ENCODE results near the gene NCKAP5. TPM values are rescaled to one million over a fixed set of nuclear protein-coding genes. Genes with fewer than 3 reads are reported as not detected.

NCKAP5 gene
- total and polyA plus RNA-seq, 11 donors: 0.51 to 10.5 (median 5.2) TPM

GRCh38 chr2:133286326-133286922 is 281.8 kb downstream of the NCKAP5 start:
- Histone ChIP-seq H3K36me3 (no peaks in the 10 kb centered on the region), H3K9me3 (no peaks in the 10 kb centered on the region), H3K4me3 (no peak overlapping the region), H3K27ac (no peak overlapping the region), H3K4me1 (no peaks in the 10 kb centered on the region), H3K27me3 (no peaks in the 10 kb centered on the region)
- ATAC-seq (no peak), DNase-seq (no peak)
- WGBS, 4 donors: 68 to 91% (median 85%) methylated on average over 1 of the region's 1 CpG
- TF ChIP-seq POLR2A (IDR thresholded peaks at IDR 0.05): no peak
- peak in 2 of 12 donors; percentile 14 to 17 for TF ChIP-seq CTCF (IDR thresholded peaks at IDR 0.05)
- intact Hi-C loops (cut with DNase I): no loop called here

- no peaks in the 10 kb centered on the region for H3K36me3 ChIP-seq
- ATAC-seq (no peak), DNase-seq (no peak)
- H3K27ac ChIP-seq: no peak overlapping the region
- no peak overlapping the region for H3K4me3 ChIP-seq
- peaks cover 0 to 5% (median 0%) of the 10 kb centered on the region in 12 donors for H3K9me3 ChIP-seq
- intact Hi-C loops (cut with DNase I): no loop called here
- WGBS, 4 donors: 63 to 76% (median 67%) methylated on average over 3 of the region's 3 CpGs
- no peaks in the 10 kb centered on the region for H3K4me1 ChIP-seq
- H3K27me3 ChIP-seq: no peaks in the 10 kb centered on the region
- TF ChIP-seq POLR2A (IDR thresholded peaks at IDR 0.05) (no peak), CTCF (IDR thresholded peaks at IDR 0.05) (no peak)
Observed at GRCh38 chr2:133273031-133273430, 295.2 kb downstream of the NCKAP5 start.

GRCh38 chr2:133271105-133271504 is 297.2 kb downstream of the NCKAP5 start:
- no peaks in the 10 kb centered on the region for H3K36me3 ChIP-seq
- peaks cover 0 to 12% (median 0%) of the 10 kb centered on the region in 12 donors for H3K4me1 ChIP-seq
- H3K4me3 ChIP-seq: no peak overlapping the region
- TF ChIP-seq CTCF (IDR thresholded peaks at IDR 0.05) (no peak), POLR2A (IDR thresholded peaks at IDR 0.05) (no peak)
- H3K27ac ChIP-seq: no peak overlapping the region
- 65 to 67% (median 66%) methylated on average over 4 of the region's 4 CpGs for WGBS, 4 donors
- ATAC-seq (no peak), DNase-seq (no peak)
- H3K27me3 ChIP-seq: peaks cover 0 to 4% (median 0%) of the 10 kb centered on the region in 9 donors
- intact Hi-C loops (cut with DNase I): no loop called here
- H3K9me3 ChIP-seq: no peaks in the 10 kb centered on the region

- H3K27me3 ChIP-seq: peaks cover 0 to 9% (median 0%) of the 10 kb centered on the region in 9 donors
- TF ChIP-seq CTCF (IDR thresholded peaks at IDR 0.05): no peak
- TF ChIP-seq POLR2A (IDR thresholded peaks at IDR 0.05): no peak
- H3K9me3 ChIP-seq: no peaks in the 10 kb centered on the region
- no peaks in the 10 kb centered on the region for H3K36me3 ChIP-seq
- ATAC-seq (no peak), DNase-seq (no peak)
- intact Hi-C loops (cut with DNase I): no loop called here
- H3K4me1 ChIP-seq: peaks cover 0 to 17% (median 0%) of the 10 kb centered on the region in 12 donors
- no peak overlapping the region for H3K4me3 ChIP-seq
- 87 to 92% (median 91%) methylated on average over 5 of the region's 5 CpGs for WGBS, 4 donors
- no peak overlapping the region for H3K27ac ChIP-seq
Observed at GRCh38 chr2:133270550-133270949, 297.7 kb downstream of the NCKAP5 start.
